PC-9 (cell line): Measurements from ENCODE around the gene MAST1. TPM values are rescaled to one million over a fixed set of nuclear protein-coding genes. Genes with fewer than 3 reads are reported as not detected.

Source experiments
- BruUV-seq: library from RNA; stranded (reverse); fragments of 400-500 nt; replicated peaks from 2 replicates; lab custom pipeline; 2021; lab: Mats Ljungman, UMichigan
- CTCF ChIA-PET: fragments of 300-600 bp; sonication (Branson Sonifier 250); formaldehyde crosslinking; loops from one replicate; lab custom pipeline; 2022; ENCODE audit warnings: antibody characterized with exemption; lab: Charles Lee
- POLR2A ChIA-PET: fragments of 300-600 bp; sonication (Branson Sonifier 250); formaldehyde crosslinking; loops from one replicate; lab custom pipeline; 2022; ENCODE audit warnings: antibody characterized with exemption; ENCODE audit not compliant: unreplicated experiment; lab: Charles Lee
- DNase-seq, 2 experiments: peaks; one replicate each; pipeline versions ENCODE4 v3.0.0 to v3.0.0-alpha.2; 2015 to 2022; ENCODE audit warnings: mixed read lengths in 1 of 2
- H2AFZ ChIP-seq: fragments of 200-600 bp; sonication (generic); 2 replicates; pipeline ENCODE4 v1.8.1; 2017; ENCODE audit warnings: antibody characterized with exemption
- H3F3A ChIP-seq: fragments of 200-600 bp; sonication (generic); 2 replicates; pipeline ENCODE4 v1.8.1; 2017; ENCODE audit warnings: antibody characterized with exemption, mild to moderate bottlenecking, low read depth; ENCODE audit not compliant: insufficient read depth
- H3K27ac ChIP-seq: fragments of 200-600 bp; sonication (generic); 2 replicates; pipeline ENCODE4 v1.6.1; 2016; ENCODE audit warnings: mixed run types
- H3K27me3 ChIP-seq: fragments of 200-600 bp; sonication (generic); 2 replicates; pipeline ENCODE4 v1.6.1; 2016; ENCODE audit warnings: low read depth, mixed run types; ENCODE audit not compliant: insufficient read depth
- H3K36me3 ChIP-seq: fragments of 200-600 bp; sonication (generic); 2 replicates; pipeline ENCODE4 v1.6.1; 2016; ENCODE audit warnings: low read depth, mixed run types
- H3K4me1 ChIP-seq: fragments of 200-600 bp; sonication (generic); replicated peaks from 2 replicates; pipeline ENCODE4 v1.6.1; 2016; ENCODE audit warnings: mixed run types; ENCODE audit not compliant: insufficient read depth
- H3K4me2 ChIP-seq: fragments of 200-600 bp; sonication (generic); 2 replicates; pipeline ENCODE4 v1.6.1; 2017; ENCODE audit warnings: mixed run types
- H3K4me3 ChIP-seq: fragments of 200-600 bp; sonication (generic); 2 replicates; pipeline ENCODE4 v1.6.1; 2016; ENCODE audit warnings: mixed run types
- H3K79me2 ChIP-seq: fragments of 200-600 bp; sonication (generic); 2 replicates; pipeline ENCODE4 v1.6.1; 2017; ENCODE audit warnings: low read depth, mixed run types
- H3K9me2 ChIP-seq: fragments of 200-600 bp; sonication (generic); 2 replicates; pipeline ENCODE4 v1.8.1; 2017; ENCODE audit warnings: mild to moderate bottlenecking; ENCODE audit not compliant: insufficient read depth
- H3K9me3 ChIP-seq: fragments of 200-600 bp; sonication (generic); 2 replicates; pipeline ENCODE4 v1.8.1; 2016; ENCODE audit warnings: low read depth; ENCODE audit not compliant: insufficient read depth
- H4K20me1 ChIP-seq: fragments of 200-600 bp; sonication (generic); 2 replicates; pipeline ENCODE4 v1.8.1; 2017; ENCODE audit not compliant: insufficient read depth
- EZH2 ChIP-seq: fragments of 200-600 bp; sonication (generic); IDR thresholded peaks from 2 replicates; pipeline ENCODE4 v1.8.0; 2017; ENCODE audit warnings: antibody characterized with exemption, low read depth
- intact Hi-C: fragments of 100-400 bp; cut with micrococcal nuclease; formaldehyde crosslinking; loops from one replicate; pipeline ENCODE4 v1.10.0; 2022; ENCODE audit not compliant: unreplicated experiment
- total RNA-seq: library from RNA; stranded (reverse); gene quantifications from 2 replicates; pipeline ENCODE4 v1.2.3, GENCODE V29; 2021
- TF ChIP-seq, protein P1 (sequence below): fragments of 200-600 bp; sonication (generic); conservative IDR thresholded peaks from 2 replicates; pipeline ENCODE4 v1.6.1; 2017; ENCODE audit warnings: mixed run types, antibody characterized with exemption, mild to moderate bottlenecking, moderate library complexity

MAST1 gene
- total RNA-seq, 1 experiment from 2014 or later = 11.9 TPM

- no peak for DNase-seq
- no peak overlapping the region for H2AFZ ChIP-seq
- ChIA-PET POLR2A (no interaction called here), CTCF (interaction anchor here (0.5 kb wide), 1 partner anchor 93 kb away, joined by 5 read pairs; no protein-coding TSS in a partner anchor)
- H3K4me1 ChIP-seq = peaks cover 14% of the 10 kb centered on the region
- intact Hi-C loops = loop anchor here (2.0 kb wide), 1 partner anchor 81 kb away; no protein-coding TSS in a partner anchor
- TF ChIP-seq, protein P1, sequence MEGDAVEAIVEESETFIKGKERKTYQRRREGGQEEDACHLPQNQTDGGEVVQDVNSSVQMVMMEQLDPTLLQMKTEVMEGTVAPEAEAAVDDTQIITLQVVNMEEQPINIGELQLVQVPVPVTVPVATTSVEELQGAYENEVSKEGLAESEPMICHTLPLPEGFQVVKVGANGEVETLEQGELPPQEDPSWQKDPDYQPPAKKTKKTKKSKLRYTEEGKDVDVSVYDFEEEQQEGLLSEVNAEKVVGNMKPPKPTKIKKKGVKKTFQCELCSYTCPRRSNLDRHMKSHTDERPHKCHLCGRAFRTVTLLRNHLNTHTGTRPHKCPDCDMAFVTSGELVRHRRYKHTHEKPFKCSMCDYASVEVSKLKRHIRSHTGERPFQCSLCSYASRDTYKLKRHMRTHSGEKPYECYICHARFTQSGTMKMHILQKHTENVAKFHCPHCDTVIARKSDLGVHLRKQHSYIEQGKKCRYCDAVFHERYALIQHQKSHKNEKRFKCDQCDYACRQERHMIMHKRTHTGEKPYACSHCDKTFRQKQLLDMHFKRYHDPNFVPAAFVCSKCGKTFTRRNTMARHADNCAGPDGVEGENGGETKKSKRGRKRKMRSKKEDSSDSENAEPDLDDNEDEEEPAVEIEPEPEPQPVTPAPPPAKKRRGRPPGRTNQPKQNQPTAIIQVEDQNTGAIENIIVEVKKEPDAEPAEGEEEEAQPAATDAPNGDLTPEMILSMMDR = no peak
- TF ChIP-seq EZH2 = no peak
- no peaks in the 10 kb centered on the region for H4K20me1 ChIP-seq
- H3K9me3 ChIP-seq = peaks cover 11% of the 10 kb centered on the region; the same call in 1 of the 2 replicates
- H3K27ac ChIP-seq = no peak overlapping the region
- peaks cover 10% of the 10 kb centered on the region; the same call in 1 of the 2 replicates for H3K79me2 ChIP-seq
- no peaks in the 10 kb centered on the region for H3K27me3 ChIP-seq
- no peak overlapping the region for H3K4me2 ChIP-seq
- H3K36me3 ChIP-seq = no peaks in the 10 kb centered on the region
- no peaks in the 10 kb centered on the region for H3K9me2 ChIP-seq
- BruUV-seq = no TSS peak
- no peak overlapping the region for H3K4me3 ChIP-seq
- H3F3A ChIP-seq = peaks cover 19% of the 10 kb centered on the region; the same call in 1 of the 2 replicates
Measured at GRCh38 chr19:12884202-12884601, 45.9 kb downstream of the MAST1 start.

GRCh38 chr19:12884627-12884925 lies 46.3 kb downstream of the MAST1 start:
- peaks cover 10% of the 10 kb centered on the region; the same call in 1 of the 2 replicates for H3K79me2 ChIP-seq
- intact Hi-C loops = loop anchor here (2.0 kb wide), 1 partner anchor 80 kb away; no protein-coding TSS in a partner anchor
- no peaks in the 10 kb centered on the region for H3K36me3 ChIP-seq
- peak overlapping the region; percentile 84 for H3K4me2 ChIP-seq
- H3K9me2 ChIP-seq = no peaks in the 10 kb centered on the region
- H3K4me1 ChIP-seq = peaks cover 14% of the 10 kb centered on the region
- no peak overlapping the region for H3K27ac ChIP-seq
- POLR2A ChIA-PET = interaction anchor here (0.6 to 1.0 kb wide), 4 partner anchors 62 to 744 kb away, joined by 3 to 5 read pairs (median 4); partner anchors contain the start of gene ZNF20
- H4K20me1 ChIP-seq = no peaks in the 10 kb centered on the region
- peak in 1 of 2 experiments; percentile 28 for DNase-seq
- H3K4me3 ChIP-seq = peak overlapping the region; percentile 65; the same call in 1 of the 2 replicates
- no peak for TF ChIP-seq EZH2
- TF ChIP-seq, protein P1 = no peak
- no peaks in the 10 kb centered on the region for H3K27me3 ChIP-seq
- peaks cover 19% of the 10 kb centered on the region; the same call in 1 of the 2 replicates for H3F3A ChIP-seq
- peaks cover 11% of the 10 kb centered on the region; the same call in 1 of the 2 replicates for H3K9me3 ChIP-seq
- CTCF ChIA-PET = interaction anchor here (0.6 to 1.0 kb wide), 4 partner anchors 81 to 216 kb away, joined by 3 to 5 read pairs (median 4); no protein-coding TSS in a partner anchor
- BruUV-seq = TSS peak; percentile 11
- H2AFZ ChIP-seq = no peak overlapping the region; the same call in 1 of the 2 replicates

GRCh38 chr19:12884926-12885748 lies 46.8 kb downstream of the MAST1 start:
- TF ChIP-seq, protein P1 = peak; percentile 78
- no peak for TF ChIP-seq EZH2
- Histone ChIP-seq H3K9me3 (peaks cover 11% of the 10 kb centered on the region; the same call in 1 of the 2 replicates), H3K36me3 (no peaks in the 10 kb centered on the region), H3F3A (peaks cover 18% of the 10 kb centered on the region; the same call in 1 of the 2 replicates), H3K4me3 (peak overlapping the region; percentile 65), H3K79me2 (peaks cover 9% of the 10 kb centered on the region; the same call in 1 of the 2 replicates), H4K20me1 (no peaks in the 10 kb centered on the region), H3K9me2 (no peaks in the 10 kb centered on the region), H3K27me3 (no peaks in the 10 kb centered on the region), H3K4me2 (peak overlapping the region; percentile 84), H3K27ac (no peak overlapping the region), H2AFZ (peak overlapping the region; percentile 84), H3K4me1 (peaks cover 12% of the 10 kb centered on the region)
- intact Hi-C loops = loop anchor here (2.0 kb wide), 1 partner anchor 80 kb away; no protein-coding TSS in a partner anchor
- no TSS peak for BruUV-seq
- ChIA-PET POLR2A (interaction anchor here (0.6 to 1.0 kb wide), 8 partner anchors 49 to 745 kb away, joined by 3 to 5 read pairs (median 4); partner anchors contain the start of gene ZNF20), CTCF (interaction anchor here (0.5 to 1.0 kb wide), 7 partner anchors 19 to 224 kb away, joined by 3 to 6 read pairs (median 3); partner anchors contain the start of gene RAD23A)
- DNase-seq = peak; percentile 94 to 97
